Kidney glomerular epithelial cell (primary cell): Measurements from ENCODE around the gene PHACTR2.

Source experiments
- DNase-seq: peaks from one replicate; lab custom pipeline; 2025; lab: John Stamatoyannopoulos, UW

PHACTR2 gene

DNA sequence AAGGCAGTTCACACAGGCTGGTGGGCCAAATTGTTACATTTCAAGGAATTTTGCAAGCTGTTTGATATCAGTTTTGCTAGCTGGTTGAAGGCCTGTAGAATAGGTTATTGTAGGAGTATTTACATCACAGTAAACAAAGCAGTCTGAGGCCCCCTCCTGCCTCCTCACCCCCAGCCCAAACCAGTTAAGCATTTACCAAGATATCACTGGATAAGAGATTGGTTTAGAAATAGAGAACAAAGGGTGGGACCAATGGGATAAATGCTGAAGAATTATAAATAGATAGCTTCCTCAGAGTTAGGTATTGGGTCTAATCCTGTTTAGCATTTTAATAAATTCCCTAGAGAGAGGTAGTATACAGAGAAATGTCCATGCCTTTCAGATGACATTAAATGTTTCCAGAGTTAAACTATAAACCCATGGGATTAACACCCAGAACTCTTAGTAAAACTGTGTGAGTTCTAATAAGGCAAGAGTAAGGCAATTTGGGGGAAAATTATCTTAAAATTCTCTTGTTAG lies 2.3 kb upstream of the PHACTR2 start:
- no peak for DNase-seq

DNA sequence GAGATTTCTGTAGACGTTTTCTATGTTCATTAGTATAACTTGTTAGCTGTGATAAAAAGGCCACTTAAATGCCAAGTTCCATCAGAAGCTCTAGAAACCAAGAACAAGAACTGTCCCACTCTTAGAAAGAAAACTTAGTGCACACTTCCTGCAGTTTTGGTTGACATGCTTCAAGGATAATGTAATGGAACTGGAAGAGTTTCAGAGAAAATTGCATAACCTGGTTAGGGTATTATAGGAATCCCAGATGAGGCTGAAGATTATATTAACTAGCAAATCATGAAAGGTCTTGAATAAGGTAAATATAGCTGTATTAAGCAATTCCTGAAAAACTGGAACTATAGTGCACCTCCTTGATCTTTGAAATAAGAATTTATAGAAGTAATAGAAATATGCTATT lies 1.8 kb upstream of the PHACTR2 start:
- DNase-seq: no peak

DNA sequence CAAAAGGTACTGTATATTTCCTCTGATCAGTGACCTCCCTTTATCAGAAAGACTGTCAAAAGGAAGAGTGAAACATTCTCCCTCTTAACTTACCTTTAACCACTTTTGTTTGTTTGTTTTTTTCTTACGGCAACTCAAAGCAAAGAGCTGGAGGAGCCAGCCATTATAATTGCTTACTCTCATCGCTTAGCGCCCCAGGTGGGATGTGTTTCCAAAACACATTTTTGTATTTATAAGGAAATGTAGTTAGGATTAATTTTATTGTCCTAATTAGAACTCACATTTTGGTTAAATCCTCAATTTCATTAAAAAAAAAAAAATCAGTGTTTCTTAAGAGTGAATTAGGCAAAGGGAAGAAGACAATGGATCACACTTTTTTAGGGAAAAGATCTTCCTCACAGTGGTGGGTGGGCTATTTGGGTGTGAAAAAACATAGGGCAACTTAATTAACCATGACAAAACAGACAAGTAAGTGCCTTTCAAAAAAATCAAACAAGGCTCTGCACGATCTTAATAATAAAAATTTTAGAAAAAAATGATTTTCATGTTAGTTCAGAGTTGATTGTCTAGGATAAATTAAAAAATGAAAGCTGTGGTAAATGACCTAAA lies 1.2 kb upstream of the PHACTR2 start:
- DNase-seq: no peak

DNA sequence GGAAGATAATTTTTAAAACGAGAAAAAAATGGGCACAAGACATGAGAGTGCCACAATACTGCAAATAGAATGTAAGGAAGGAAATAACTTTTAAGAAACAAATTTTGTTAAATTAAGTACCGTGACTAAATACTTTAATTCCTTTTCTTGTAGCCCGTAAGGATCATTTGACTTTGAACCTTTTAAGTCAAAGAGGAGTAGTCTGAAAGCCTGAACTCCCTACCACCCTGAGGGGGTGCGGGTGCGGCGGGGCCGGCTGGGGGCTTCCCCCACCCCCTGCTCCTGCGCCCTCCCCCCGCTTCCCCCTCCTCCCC lies 231 bp upstream of the PHACTR2 start:
- DNase-seq: no peak

DNA sequence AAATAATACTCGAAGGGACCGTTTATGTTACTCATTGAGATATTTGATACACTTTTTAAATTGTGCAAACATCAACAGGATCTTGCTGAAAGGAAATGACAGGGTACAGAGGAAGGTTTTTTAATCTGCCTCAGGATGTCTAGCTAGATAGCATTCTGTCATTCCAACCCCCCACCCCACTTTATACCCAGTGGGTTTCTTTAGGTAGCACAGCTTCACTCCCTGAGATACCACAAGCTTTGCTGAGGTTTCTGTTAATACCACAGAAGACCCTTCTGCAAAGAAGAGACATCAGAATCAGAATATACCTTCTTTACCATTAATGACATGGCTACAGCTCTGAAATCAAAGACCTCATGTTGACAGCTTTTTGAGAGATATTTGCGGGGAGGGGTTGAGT lies 1.3 kb downstream of the PHACTR2 start:
- DNase-seq: no peak

DNA sequence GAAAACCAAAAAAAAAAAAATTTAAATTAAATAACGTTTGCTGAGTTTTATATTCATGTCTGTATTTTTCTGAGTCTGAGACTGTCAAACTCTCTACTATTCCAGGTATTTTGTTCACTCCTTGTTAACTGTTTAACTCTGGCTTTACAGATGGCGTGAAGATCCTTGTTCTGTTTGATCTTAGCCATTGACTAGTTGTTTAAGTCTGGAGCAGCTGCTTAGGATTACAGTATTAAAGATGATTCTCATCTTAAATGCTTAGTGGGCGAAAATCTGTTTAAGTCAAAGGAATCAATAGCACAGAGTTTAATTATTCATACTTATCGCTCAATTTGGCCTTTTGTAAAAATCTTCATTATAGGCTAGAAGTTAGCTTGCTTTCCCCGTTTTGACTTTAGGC lies 2.4 kb downstream of the PHACTR2 start:
- no peak for DNase-seq

DNA sequence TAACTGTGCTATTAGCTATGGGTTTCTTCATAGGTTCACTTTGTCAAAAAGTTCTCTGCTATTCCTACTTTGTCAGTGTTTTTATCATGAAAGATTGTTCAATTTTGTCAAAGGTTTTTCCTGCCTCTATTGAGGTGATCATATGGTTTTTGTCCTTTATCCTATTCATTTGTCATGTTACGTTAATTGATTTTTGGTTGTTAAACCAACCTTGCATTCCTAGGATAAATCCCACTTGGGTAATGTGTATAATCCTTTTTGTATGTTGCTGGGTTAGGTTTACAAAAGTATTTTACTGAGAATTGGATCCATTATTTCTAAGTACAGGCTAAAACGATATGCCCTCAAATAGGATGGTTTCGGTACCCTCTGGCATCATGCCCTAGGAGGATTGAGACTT lies 5.0 kb downstream of the PHACTR2 start:
- DNase-seq: no peak

DNA sequence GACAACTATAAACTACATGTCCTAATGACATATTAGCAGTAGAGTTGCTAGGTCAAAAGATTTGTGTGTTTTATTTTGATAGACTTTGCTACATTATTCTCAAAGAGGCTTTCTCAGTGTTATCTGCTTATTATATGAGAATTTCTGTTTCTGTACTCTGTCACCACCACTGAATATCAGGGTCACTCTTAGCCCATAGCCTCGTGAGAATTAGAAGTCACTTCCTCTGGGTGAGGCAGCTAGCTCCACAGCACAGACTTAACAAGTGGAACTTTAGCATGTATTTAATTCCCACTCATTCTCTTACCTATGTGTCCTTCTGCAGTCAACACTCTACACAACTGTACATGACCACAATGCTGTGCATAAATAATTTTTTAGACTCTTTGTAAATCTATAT lies 6.7 kb downstream of the PHACTR2 start:
- DNase-seq: no peak

DNA sequence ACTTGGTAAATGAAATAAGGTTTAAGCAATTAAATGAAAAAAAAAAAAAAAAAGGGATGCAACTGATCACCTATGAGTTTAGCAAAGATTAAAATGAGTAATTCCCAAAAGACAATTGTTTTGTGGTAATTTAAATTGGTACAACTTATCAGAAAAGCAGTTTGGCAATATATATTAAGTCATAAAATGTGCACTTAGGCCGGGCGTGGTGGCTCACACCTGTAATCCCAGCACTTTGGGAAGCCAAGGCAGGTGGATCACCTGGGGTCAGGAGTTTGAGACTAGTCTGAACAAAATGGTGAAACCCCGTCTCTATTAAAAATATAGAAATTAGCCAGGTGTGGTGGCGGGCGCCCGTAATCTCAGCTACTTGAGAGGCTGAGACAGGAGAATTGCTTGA lies 7.9 kb downstream of the PHACTR2 start:
- no peak for DNase-seq

DNA sequence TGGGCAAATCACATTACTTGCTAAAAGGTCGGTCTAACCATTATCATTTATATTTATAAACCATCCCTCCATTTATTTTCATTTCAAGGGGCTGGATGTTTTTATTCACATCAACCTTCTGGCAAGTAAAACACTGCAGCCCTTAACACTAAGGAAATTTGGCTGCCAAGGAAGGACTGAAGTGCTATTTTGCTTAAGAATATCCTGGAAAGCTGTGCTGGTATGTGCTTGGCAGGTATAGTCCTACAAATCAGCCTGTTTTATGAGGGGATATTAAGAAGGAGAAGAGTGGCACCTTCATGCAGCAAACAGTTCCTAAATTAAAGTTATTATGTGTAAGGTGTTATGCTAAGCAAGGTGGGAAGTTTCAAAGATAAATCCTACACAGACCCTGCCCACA lies 9.8 kb downstream of the PHACTR2 start:
- no peak for DNase-seq

DNA sequence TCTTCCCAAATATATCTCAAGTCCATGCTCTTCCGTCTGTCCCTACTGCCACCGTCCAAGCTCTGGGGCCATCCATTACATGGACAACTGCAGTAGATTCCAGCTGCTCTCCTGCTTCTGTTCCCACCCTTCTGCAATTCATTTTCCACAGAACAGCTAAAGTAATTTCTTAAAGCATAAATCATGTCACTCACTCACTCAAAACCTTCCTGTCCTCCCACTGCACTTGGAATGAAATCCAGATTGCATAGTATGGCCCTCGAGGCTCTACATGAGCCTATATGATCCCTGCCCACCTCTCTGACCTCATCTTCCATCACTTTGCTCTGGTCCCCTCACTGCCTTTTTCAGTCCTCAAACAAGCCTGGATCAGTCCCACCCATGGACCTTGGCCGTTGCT lies 10.9 kb downstream of the PHACTR2 start:
- DNase-seq: no peak

DNA sequence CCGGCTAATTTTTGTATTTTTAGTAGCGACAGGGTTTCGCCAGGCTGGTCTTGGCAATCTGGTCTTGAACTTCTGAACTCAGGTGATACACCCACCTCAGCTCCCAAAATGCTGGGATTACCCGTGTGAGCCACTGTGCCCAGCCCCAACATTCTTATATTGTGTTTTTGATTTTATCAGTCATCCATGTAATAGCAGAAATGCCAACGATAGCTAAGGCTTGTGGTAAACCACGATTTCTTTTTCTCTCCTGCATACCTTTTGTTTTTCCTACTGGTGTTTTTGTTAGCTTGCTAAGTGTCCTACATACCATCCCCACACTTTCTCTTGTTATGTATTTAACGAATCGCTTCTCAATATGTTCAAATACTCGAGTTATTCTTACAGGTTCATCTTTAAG lies 12.1 kb downstream of the PHACTR2 start:
- DNase-seq: peak; percentile 60

DNA sequence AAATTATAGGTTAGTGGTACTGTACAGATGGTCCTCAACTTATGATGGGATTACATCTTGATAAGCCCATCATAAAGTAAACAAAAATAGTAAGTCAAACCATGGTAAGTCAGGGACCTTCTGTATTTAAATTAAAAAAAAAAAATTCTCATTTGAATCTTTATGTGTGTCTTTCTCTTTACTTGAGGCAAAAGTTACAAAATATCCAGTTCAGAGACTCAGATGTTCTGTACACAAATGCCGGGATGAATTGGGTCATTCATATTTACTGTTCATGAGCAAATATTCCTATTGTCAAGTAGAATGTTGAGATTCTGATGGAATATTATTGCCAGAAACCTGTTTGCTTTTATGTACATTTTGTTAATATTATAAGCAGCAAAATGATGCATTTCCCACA lies 13.4 kb downstream of the PHACTR2 start:
- DNase-seq: no peak

DNA sequence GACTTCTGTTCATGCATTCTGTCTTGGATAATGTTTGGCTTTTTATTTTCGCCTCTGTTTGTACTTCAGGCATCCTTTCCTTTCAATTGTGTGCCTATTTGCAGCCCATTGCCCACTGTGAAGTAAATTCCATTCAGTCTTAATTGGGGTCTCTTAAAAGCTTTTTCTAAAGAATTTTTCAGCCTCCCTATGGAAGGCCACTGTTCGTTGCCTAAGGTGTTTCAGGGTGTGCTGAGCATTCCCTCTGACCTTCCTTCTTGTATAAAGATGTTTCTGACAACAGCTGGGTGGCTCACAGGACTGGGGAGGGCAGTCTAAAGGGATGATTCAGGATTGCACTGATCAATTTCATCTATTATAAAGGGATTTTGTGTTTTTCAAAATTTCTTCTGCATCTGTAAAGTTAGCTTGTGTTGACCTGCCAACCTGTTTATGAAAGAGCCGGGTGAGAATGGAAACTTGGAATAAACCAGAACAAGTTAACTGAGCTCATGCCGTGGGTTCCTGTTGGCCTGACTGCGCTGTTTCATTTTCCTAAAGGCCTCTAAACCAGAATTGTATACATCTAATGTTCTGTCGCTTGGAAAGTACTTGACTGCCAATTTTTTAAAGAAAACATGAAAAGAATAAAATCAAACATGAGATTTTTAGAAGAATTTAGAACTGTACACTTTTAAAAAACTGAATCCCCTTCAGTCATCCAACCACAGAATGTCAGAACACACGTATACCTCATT lies 14.3 kb downstream of the PHACTR2 start:
- DNase-seq: no peak

DNA sequence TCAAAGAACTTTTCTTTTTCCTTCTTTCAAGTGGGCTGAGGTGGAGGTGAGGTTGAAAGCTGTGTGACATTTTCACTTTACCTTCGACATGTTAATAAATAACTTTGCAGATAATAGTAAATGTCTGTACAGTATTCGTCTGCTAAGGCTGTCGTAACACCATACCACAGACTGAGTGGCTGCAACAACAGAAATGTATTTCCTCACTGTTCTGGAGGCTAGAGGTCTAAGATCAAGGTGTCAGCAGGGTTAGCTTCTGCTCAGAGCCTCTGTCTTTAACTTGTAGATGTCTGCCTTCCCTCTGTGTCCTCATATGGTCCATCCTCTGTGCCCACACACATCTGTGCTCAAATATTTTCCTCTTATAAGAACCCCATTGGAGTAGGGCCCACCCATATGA lies 14.9 kb downstream of the PHACTR2 start:
- no peak for DNase-seq

DNA sequence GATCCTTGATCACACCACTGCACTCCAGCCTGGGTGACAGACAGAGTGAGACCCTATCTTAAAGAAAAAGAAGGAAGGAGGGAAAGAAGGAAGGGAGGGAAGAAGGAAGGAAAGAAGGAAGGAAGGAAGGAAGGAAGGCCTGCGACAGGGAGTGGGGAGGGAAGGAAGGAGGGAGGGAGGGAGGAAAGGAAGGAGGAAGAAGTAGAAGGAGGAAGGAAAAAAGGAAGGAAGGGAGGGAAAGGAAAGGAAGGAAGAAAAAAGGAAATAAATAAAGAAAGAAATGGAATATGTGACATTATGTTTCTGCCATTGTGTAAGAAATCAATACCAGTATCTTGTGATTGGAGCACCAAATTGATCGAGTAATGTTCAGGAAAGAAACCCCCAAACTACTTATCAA lies 16.2 kb downstream of the PHACTR2 start:
- no peak for DNase-seq

DNA sequence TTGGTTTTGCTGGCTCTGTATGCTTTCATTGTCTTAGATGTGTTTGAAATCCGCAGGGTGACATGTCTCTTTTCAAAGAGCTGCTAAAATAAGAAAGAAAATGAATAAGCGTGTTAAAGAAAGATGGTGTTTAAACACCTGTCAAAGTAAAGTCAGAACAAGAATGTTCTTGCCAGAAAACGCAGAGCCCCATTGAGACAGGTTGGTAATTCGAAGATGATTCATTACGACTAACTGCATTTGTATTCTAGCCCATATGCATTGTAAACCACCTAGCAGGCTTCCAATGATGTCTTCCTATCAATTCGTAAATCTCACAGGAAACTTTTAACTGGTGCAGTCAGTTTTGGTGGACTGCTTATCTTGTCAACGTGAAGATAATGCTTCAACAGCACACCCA lies 16.8 kb downstream of the PHACTR2 start:
- no peak for DNase-seq

DNA sequence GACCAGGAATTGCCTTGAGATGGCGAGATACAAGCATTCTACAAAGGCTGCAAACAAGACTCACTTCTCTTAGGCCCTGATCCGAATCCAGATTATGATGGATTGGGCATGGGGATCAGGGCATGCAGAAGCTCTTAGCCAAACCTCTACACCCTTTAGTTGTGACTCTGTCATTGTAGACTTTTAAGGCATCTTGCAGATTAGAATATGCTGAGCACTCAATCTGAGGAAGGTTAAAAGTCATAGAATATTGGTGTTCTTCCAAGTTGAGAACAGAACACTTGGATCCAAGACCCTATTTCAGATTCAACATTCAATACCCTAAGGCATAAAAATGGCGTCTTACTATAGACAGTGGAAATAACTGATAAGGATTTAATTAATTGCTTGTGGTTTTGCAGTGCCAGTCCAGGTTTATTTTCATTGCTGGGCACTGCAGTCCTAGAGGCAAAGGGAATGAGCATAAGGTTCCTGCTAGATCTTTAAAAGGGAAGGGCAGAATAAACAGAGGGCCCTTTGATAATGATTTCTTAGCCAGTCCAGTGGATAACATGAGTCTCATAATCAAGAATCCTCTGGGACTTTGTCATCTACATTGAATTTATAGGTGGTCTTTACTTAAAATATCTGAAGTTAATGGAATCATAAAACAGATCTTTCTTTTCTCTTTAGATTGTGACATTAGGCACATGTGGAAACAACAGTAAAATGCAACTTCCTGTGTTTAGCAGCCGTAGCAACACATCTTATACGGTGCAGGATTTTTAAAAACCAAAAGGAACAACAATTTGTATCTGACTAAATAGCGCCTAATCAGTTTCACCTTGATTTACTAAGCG lies 17.6 kb downstream of the PHACTR2 start:
- DNase-seq: no peak

DNA sequence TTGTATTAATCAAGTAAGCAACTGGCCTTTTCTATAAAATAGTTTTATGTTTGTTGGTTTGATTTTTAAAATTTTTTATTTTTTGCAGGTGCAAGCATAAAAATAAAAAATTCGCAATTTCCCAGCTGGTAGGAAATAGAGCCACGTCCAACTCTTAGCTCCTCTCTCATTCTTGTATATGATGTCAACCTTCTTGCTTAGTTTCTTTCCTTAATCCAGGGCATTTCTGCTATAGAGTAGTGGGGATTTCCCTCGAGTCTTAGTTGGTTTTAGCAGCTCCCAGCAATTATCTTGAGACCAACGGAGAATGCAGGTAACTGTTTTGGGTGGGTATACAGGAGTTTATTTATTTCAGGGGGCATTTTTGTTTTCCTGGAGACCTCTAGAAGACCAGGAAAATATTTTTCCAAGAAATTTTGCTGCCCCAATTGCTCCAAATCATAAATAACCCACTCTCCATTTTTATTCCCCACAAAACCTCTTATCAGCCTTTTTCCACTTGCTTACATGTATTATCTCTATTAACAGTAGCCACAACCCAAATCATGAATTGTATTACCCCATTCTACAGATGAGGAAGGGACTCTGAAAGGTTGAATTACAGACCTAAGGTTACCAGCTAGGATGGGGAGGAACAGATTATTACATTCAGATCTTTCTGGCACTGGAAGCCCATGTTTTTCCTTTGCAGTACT lies 18.4 kb downstream of the PHACTR2 start:
- DNase-seq: no peak

DNA sequence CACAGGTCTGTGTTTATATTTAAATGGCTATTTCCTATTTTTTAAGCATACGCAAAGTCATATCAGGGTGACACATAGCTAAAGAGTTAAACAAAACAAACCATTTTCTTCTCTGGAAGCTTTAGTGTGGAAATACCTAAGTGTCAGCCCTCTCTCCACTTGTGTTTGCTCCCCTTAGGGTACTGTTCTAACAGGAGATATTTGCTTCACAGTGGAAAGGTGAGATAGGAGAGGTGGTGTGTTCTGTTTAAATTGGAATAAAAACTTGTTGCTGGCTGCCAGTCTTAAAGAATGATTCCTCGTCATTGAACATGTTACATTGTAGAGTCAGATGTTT lies 18.9 kb downstream of the PHACTR2 start:
- no peak for DNase-seq

DNA sequence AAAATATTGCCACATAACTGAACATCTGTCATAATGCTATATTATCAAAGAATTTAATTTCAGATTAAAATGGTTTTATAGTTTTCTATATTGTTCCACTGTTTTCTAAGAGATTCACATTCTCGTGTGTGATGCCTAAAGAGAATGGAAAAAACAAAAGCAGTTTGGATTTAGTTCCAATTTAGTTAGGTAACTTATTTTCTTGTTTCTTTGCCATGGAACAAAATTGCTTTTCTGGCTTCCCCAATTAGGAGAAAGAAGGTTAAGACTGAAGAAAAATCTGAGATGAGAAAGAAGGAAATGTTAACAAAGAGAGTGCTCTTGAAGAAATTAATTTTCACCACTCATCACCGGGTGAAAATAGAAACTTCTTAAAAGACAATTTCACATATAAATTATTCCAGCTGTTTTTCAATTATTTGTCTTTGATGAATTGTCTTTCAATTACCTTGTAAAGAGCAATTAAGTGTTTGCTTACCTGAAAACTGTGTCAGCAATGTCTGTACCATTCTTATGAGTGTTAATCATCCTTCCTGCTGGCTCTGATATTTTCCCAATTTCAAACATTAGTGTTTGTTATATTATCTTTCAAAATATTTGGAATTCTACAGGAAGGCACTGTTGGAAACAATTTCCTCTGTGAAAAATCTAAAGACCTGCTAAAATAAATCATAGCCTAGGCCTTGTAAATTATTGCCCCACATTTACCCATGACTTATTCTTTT lies 19.5 kb downstream of the PHACTR2 start:
- DNase-seq: no peak

DNA sequence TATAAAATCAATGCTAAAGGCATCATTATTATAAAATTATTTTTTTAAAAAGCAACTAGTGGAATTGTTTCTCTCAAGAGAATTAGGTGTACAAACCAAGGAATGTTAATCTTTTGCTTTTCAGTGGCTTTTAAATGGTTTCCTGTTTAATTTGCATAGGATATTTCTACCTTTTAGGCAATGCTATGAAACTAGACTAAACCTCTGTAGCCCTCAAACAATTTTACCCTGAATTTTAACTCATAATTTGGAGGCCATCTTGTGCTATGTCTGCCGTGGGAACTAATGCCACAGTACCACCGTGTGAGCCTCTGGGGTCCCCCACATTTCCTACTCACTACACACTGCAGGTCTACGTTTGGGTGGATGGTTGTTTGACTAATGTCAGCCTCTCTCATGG lies 20.6 kb downstream of the PHACTR2 start:
- no peak for DNase-seq
